ENCODE results near the gene MARCO.

DNA sequence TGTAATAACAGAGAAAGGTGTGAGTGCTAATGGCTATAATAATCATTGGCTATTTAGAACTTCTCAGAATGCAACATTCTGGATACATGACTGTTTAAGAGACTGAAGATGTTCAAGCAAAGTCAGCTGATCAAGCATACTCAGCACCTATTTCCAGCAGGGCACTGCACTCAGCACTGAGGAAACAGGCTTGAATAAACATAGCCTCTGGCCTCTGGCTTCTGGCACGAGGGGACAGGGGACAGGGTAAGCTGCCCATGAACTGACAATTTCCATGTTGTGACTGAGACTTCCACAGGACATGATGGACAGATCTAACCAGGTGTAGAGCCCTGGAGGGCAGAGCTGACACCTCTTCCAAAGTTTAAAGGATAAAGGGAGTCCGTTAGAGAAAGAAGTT is 1.3 kb downstream of the MARCO start:
- TF ChIP-seq, protein P1, sequence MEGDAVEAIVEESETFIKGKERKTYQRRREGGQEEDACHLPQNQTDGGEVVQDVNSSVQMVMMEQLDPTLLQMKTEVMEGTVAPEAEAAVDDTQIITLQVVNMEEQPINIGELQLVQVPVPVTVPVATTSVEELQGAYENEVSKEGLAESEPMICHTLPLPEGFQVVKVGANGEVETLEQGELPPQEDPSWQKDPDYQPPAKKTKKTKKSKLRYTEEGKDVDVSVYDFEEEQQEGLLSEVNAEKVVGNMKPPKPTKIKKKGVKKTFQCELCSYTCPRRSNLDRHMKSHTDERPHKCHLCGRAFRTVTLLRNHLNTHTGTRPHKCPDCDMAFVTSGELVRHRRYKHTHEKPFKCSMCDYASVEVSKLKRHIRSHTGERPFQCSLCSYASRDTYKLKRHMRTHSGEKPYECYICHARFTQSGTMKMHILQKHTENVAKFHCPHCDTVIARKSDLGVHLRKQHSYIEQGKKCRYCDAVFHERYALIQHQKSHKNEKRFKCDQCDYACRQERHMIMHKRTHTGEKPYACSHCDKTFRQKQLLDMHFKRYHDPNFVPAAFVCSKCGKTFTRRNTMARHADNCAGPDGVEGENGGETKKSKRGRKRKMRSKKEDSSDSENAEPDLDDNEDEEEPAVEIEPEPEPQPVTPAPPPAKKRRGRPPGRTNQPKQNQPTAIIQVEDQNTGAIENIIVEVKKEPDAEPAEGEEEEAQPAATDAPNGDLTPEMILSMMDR (IDR thresholded peaks at IDR 0.05): no peak
- no peak for TF ChIP-seq EZH2 (IDR thresholded peaks at IDR 0.05; ENCODE audit: borderline replicate concordance, insufficient read depth, low read depth, low read length, poor library complexity, severe bottlenecking)

Data from B cell (primary cell).